Prostate gland (tissue), 2 donors: ENCODE data around the gene PGAP6. TPM values are rescaled to one million over a fixed set of nuclear protein-coding genes. Genes with fewer than 3 reads are reported as not detected.

Experiments used
- DNase-seq: peaks from one replicate; pipeline ENCODE4 v3.0.0-alpha.2; 2019; ENCODE audit warnings: low spot score
- H3K27ac ChIP-seq, 2 donors: fragments of 200-600 bp; sonication (generic); 2 replicates each; pipeline ENCODE4 v1.5.1; 2017 to 2019
- H3K27me3 ChIP-seq: fragments of 200-600 bp; sonication (generic); replicated peaks from 2 replicates; pipeline ENCODE4 v1.5.1; 2019; ENCODE audit not compliant: insufficient read depth
- H3K36me3 ChIP-seq, 2 donors: fragments of 200-600 bp; sonication (generic); 1 replicate in 1 of 2; 2 replicates in 1 of 2; pipeline versions ENCODE4 v1.5.1 to v1.8.1; 2017 to 2019
- H3K4me1 ChIP-seq: fragments of 200-600 bp; sonication (generic); replicated peaks from 2 replicates; pipeline ENCODE4 v1.5.1; 2019
- H3K4me3 ChIP-seq, 2 donors: fragments of 200-600 bp; sonication (generic); 2 replicates each; pipeline ENCODE4 v1.5.1; 2017 to 2019
- H3K9me3 ChIP-seq: fragments of 200-600 bp; sonication (generic); 2 replicates; pipeline ENCODE4 v1.5.1; 2017
- CTCF ChIP-seq, 4 experiments: fragments of 200-600 bp in 2 of 4; fragments of 450-650 bp in 2 of 4; sonication (generic) in 2 of 4; IDR thresholded peaks; 1 replicate in 3 of 4; 2 replicates in 1 of 4; pipeline ENCODE4 v1.5.1; 2016 to 2019; ENCODE audit warnings: antibody characterized with exemption in 4 of 4, mild to moderate bottlenecking in 2 of 4, moderate library complexity in 2 of 4
- POLR2A ChIP-seq: fragments of 450-650 bp; IDR thresholded peaks from one replicate; pipeline ENCODE4 v1.6.1; 2016; ENCODE audit warnings: antibody characterized with exemption, mild to moderate bottlenecking
- POLR2AphosphoS5 ChIP-seq: sonication (generic); formaldehyde crosslinking; IDR thresholded peaks from one replicate; pipeline ENCODE4 v1.6.1; 2017; ENCODE audit warnings: antibody characterized with exemption
- WGBS: methylation state at CpG from one replicate; pipeline ENCODE4 v1.1.5; 2018; 5-methylcytosine and 5-hydroxymethylcytosine counted together
- intact Hi-C: fragments of 100-400 bp; cut with DNase I; formaldehyde crosslinking; loops from one replicate; pipeline ENCODE4 v1.14.2; 2022
- total RNA-seq, 2 donors: library from RNA; depleted of rRNA; stranded (reverse); fragments of >200 nt; gene quantifications; one replicate each; pipeline ENCODE4 v1.1.0, GENCODE V29; 2016

PGAP6 gene
- total RNA-seq, 2 donors from 2014 or later: 36.8 to 207 TPM

GRCh38 chr16:377419-377951, 4.3 kb downstream of the PGAP6 start:
- intact Hi-C loops: no loop called here
- WGBS: 93% methylated on average over 42 of the region's 42 CpGs
- Histone ChIP-seq H3K27ac (no peak overlapping the region), H3K4me3 (no peak overlapping the region), H3K9me3 (no peaks in the 10 kb centered on the region), H3K27me3 (no peaks in the 10 kb centered on the region), H3K36me3 (peaks cover 6 to 8% of the 10 kb centered on the region in 2 donors), H3K4me1 (peaks cover 14% of the 10 kb centered on the region)
- no peak for DNase-seq
- TF ChIP-seq CTCF (IDR thresholded peaks at IDR 0.05) (no peak), POLR2A (no peak), POLR2AphosphoS5 (no peak)

GRCh38 chr16:376817-377418, 4.9 kb downstream of the PGAP6 start:
- WGBS: 92% methylated on average over 24 of the region's 26 CpGs
- intact Hi-C loops: no loop called here
- peaks cover 14% of the 10 kb centered on the region for H3K4me1 ChIP-seq
- no peak for DNase-seq
- peaks cover 6 to 12% of the 10 kb centered on the region in 2 donors for H3K36me3 ChIP-seq
- TF ChIP-seq POLR2AphosphoS5 (no peak), CTCF (IDR thresholded peaks at IDR 0.05) (no peak)
- no peaks in the 10 kb centered on the region for H3K9me3 ChIP-seq
- H3K27ac ChIP-seq: no peak overlapping the region
- no peaks in the 10 kb centered on the region for H3K27me3 ChIP-seq
- no peak overlapping the region for H3K4me3 ChIP-seq

GRCh38 chr16:375927-376816, 5.6 kb downstream of the PGAP6 start:
- Histone ChIP-seq H3K4me3 (no peak overlapping the region), H3K4me1 (peaks cover 14% of the 10 kb centered on the region), H3K27me3 (no peaks in the 10 kb centered on the region), H3K36me3 (peaks cover 6 to 16% of the 10 kb centered on the region in 2 donors), H3K9me3 (no peaks in the 10 kb centered on the region), H3K27ac (no peak overlapping the region)
- 93% methylated on average over 37 of the region's 44 CpGs for WGBS
- intact Hi-C loops: no loop called here
- no peak for DNase-seq
- TF ChIP-seq POLR2AphosphoS5: no peak
- TF ChIP-seq CTCF (IDR thresholded peaks at IDR 0.05): no peak
- no peak for TF ChIP-seq POLR2A

- H3K4me1 ChIP-seq: peaks cover 7% of the 10 kb centered on the region
- no peaks in the 10 kb centered on the region for H3K27me3 ChIP-seq
- 96% methylated on average over 23 of the region's 23 CpGs for WGBS
- peaks cover 6 to 16% of the 10 kb centered on the region in 2 donors for H3K36me3 ChIP-seq
- intact Hi-C loops: no loop called here
- no peak overlapping the region for H3K27ac ChIP-seq
- DNase-seq: no peak
- TF ChIP-seq POLR2AphosphoS5 (no peak), CTCF (IDR thresholded peaks at IDR 0.05) (no peak), POLR2A (no peak)
- H3K9me3 ChIP-seq: no peaks in the 10 kb centered on the region
- no peak overlapping the region for H3K4me3 ChIP-seq
Measured at GRCh38 chr16:375212-375611, 6.6 kb downstream of the PGAP6 start.
